Endodermal cell (in vitro differentiated cells): ENCODE data around the gene RARRES2. TPM values are rescaled to one million over a fixed set of nuclear protein-coding genes. Genes with fewer than 3 reads are reported as not detected.
A peak's percentile ranks its signal among the peaks of the same experiment; 100 is the strongest.

Source experiments
- DNase-seq: peaks from one replicate; pipeline ENCODE4 v3.0.0-alpha.2; 2017
- H3K27ac ChIP-seq: 2 replicates; pipeline ENCODE4 v1.5.1; 2013; ENCODE audit warnings: mild to moderate bottlenecking, low read depth, low read length, moderate library complexity
- H3K27me3 ChIP-seq: 2 replicates; pipeline ENCODE4 v1.6.1; 2013; ENCODE audit warnings: mild to moderate bottlenecking, low read length, moderate library complexity; ENCODE audit not compliant: insufficient read depth, control insufficient read depth, poor library complexity, severe bottlenecking
- H3K36me3 ChIP-seq: 2 replicates; pipeline ENCODE4 v1.7.0; 2013; ENCODE audit warnings: mild to moderate bottlenecking, low read length, moderate library complexity; ENCODE audit not compliant: control insufficient read depth, insufficient read depth
- H3K4me1 ChIP-seq: one replicate; pipeline ENCODE4 v1.7.0; 2013; ENCODE audit warnings: low read length; ENCODE audit not compliant: control insufficient read depth, insufficient read depth
- H3K4me3 ChIP-seq: 2 replicates; pipeline ENCODE4 v1.5.1; 2013; ENCODE audit warnings: mild to moderate bottlenecking, low read length, moderate library complexity
- H3K9ac ChIP-seq: 2 replicates; pipeline ENCODE4 v1.6.1; 2013; ENCODE audit warnings: mild to moderate bottlenecking, low read length, moderate library complexity; ENCODE audit not compliant: poor library complexity, severe bottlenecking; ENCODE audit errors: extremely low read depth
- H3K9me3 ChIP-seq: 2 replicates; pipeline ENCODE4 v1.6.1; 2013; ENCODE audit warnings: mild to moderate bottlenecking, low read length, moderate library complexity; ENCODE audit not compliant: control insufficient read depth
- H3K27ac Mint-ChIP-seq: 2 replicates; pipeline ENCODE4 v1.8.0; 2020; ENCODE audit warnings: mixed read lengths
- H3K27me3 Mint-ChIP-seq: 2 replicates; pipeline ENCODE4 v1.8.0; 2021; ENCODE audit warnings: mild to moderate bottlenecking, mixed read lengths; ENCODE audit not compliant: insufficient read depth
- H3K36me3 Mint-ChIP-seq: 2 replicates; pipeline ENCODE4 v1.8.0; 2020; ENCODE audit warnings: low read depth, mixed read lengths
- H3K4me1 Mint-ChIP-seq: 2 replicates; pipeline ENCODE4 v1.8.0; 2020; ENCODE audit warnings: mixed read lengths
- H3K4me3 Mint-ChIP-seq: 2 replicates; pipeline ENCODE4 v1.8.0; 2020; ENCODE audit warnings: mild to moderate bottlenecking, moderate library complexity, mixed read lengths
- H3K9me3 Mint-ChIP-seq: 2 replicates; pipeline ENCODE4 v1.8.0; 2020; ENCODE audit warnings: mild to moderate bottlenecking, mixed read lengths
- CTCF ChIP-seq: fragments of 200-600 bp; sonication (generic); conservative IDR thresholded peaks from 2 replicates; pipeline ENCODE4 v1.5.0; 2021; ENCODE audit warnings: antibody characterized with exemption, mild to moderate bottlenecking
- WGBS, 2 experiments: methylation state at CpG; one replicate each; pipeline versions ENCODE4 v1.1.5 to v1.1.7; 2013; ENCODE audit warnings: missing lambda C conversion rate in 2 of 2, mixed read lengths in 1 of 2; ENCODE audit not compliant: insufficient coverage in 1 of 2, insufficient read length in 1 of 2; 5-methylcytosine and 5-hydroxymethylcytosine counted together
- total RNA-seq, 2 donors: library from RNA; stranded (reverse); fragmentation: NEBNext Ultra II Directional in 1 of 2; extraction: Animal tissue kit (Norgen Biotek cat#: 25700) in 1 of 2; gene quantifications; 2 replicates in 1 of 2; 3 replicates in 1 of 2; pipeline ENCODE4 v1.2.1, GENCODE V29; 2021

Gene RARRES2
- total RNA-seq, 2 donors from 2014 or later, result 32.2 to 48.2 TPM

DNA sequence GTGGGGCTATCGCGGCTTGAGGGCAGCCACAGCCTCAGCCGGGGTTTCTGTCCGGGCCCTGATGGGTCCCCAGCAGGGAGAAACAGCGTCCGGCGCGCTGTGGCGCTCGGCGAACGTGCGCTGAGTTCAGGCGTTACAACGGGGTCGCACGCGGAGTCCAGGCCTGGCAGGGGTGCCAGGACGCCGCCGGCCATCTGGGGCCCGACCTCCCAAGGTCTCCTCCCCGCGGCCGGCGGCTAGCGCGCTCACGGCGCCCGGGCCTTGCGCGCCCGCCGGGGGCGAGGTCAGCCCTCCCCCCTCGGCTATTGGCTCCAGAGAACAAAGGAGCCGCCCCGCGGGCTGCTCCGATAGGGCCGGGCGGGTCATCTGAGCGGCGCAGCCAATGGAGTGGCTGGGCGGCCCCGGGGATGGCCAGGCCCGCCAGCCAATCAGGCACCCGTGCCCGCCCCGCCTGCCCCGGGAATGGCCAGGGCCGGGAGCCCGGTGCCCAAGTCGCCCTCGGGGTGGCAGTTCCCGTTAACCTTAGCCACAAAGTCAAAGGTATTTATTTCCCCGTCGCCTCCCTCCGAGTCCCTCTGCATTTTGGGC lies 37.5 kb upstream of the RARRES2 start, which contains the start of gene ZNF775:
Gene ZNF775 (plus strand): TSS at position 478 of the 588 bp plus-strand sequence. CDS start 9,141 bp downstream, outside the sequence.
- Mint-ChIP-seq H3K4me1 (peaks cover 63% of the 10 kb centered on the region), H3K27ac (peak within 1 kb of the TSS; percentile 91)
- WGBS, 2 experiments, result 0% methylated on average over 7 to 60 of the region's 60 CpGs

GRCh38 chr7:150378115-150378852 lies 36.9 kb upstream of the RARRES2 start:
- Mint-ChIP-seq H3K4me3 (peak overlapping the region; percentile 93), H3K4me1 (peaks cover 66% of the 10 kb centered on the region), H3K27me3 (no peaks in the 10 kb centered on the region), H3K36me3 (peaks cover 15% of the 10 kb centered on the region), H3K9me3 (no peaks in the 10 kb centered on the region), H3K27ac (peak overlapping the region; percentile 91)
- Histone ChIP-seq H3K4me1 (peaks cover 20% of the 10 kb centered on the region), H3K9ac (peak overlapping the region; percentile 89), H3K27ac (peak overlapping the region; percentile 99), H3K4me3 (peak overlapping the region; percentile 92), H3K27me3 (no peaks in the 10 kb centered on the region), H3K9me3 (no peaks in the 10 kb centered on the region), H3K36me3 (peaks cover 10% of the 10 kb centered on the region)
- DNase-seq, result peak; percentile 97
- TF ChIP-seq CTCF, result peak; percentile 59
- WGBS, 2 experiments, result 3 to 9% methylated on average over 14 to 32 of the region's 32 CpGs

More for the DNA sequence above, 37.5 kb upstream of the RARRES2 start, which contains the start of gene ZNF775:
- Histone ChIP-seq H3K27me3 (no peaks in the 10 kb centered on the region), H3K9ac (peak within 1 kb of the TSS; percentile 89), H3K9me3 (no peaks in the 10 kb centered on the region), H3K27ac (peak within 1 kb of the TSS; percentile 99), H3K4me1 (peaks cover 16% of the 10 kb centered on the region), H3K4me3 (peak within 1 kb of the TSS; percentile 92), H3K36me3 (peaks cover 4% of the 10 kb centered on the region)
- no peaks in the 10 kb centered on the region for H3K9me3 Mint-ChIP-seq
- no peaks in the 10 kb centered on the region for H3K27me3 Mint-ChIP-seq
- DNase-seq, result peak; percentile 98
- peaks cover 9% of the 10 kb centered on the region for H3K36me3 Mint-ChIP-seq
- no peak for TF ChIP-seq CTCF
- peak within 1 kb of the TSS; percentile 93 for H3K4me3 Mint-ChIP-seq

GRCh38 chr7:150377635-150378034 lies 36.2 kb upstream of the RARRES2 start:
- Histone ChIP-seq H3K36me3 (peaks cover 15% of the 10 kb centered on the region), H3K4me1 (peaks cover 15% of the 10 kb centered on the region), H3K4me3 (no peak overlapping the region), H3K9ac (no peak overlapping the region), H3K27me3 (no peaks in the 10 kb centered on the region), H3K9me3 (no peaks in the 10 kb centered on the region), H3K27ac (peak overlapping the region; percentile 99)
- H3K4me1 Mint-ChIP-seq, result peaks cover 66% of the 10 kb centered on the region
- no peak for DNase-seq
- H3K27me3 Mint-ChIP-seq, result no peaks in the 10 kb centered on the region
- no peaks in the 10 kb centered on the region for H3K9me3 Mint-ChIP-seq
- H3K4me3 Mint-ChIP-seq, result peak overlapping the region; percentile 93
- H3K36me3 Mint-ChIP-seq, result peaks cover 22% of the 10 kb centered on the region
- 82 to 100% methylated on average over 2 to 4 of the region's 4 CpGs for WGBS, 2 experiments
- no peak for TF ChIP-seq CTCF
- H3K27ac Mint-ChIP-seq, result peak overlapping the region; percentile 91
